Measurements from ENCODE around the gene CPNE1.

Gene CPNE1

GRCh38 chr20:35702824-35703695 is 38.4 kb upstream of the CPNE1 start:
- no peak for DNase-seq (ENCODE audit: low read depth in 1 of 2, low spot score in 1 of 2)
- H3K27me3 ChIP-seq (ENCODE audit: insufficient read depth, poor library complexity, severe bottlenecking), result no peaks in the 10 kb centered on the region
- TF ChIP-seq POLR2AphosphoS5 (IDR thresholded peaks at IDR 0.05; ENCODE audit: low read depth) (no peak; the same call in 1 of the 2 replicates), CTCF (IDR thresholded peaks at IDR 0.05; ENCODE audit: insufficient read depth, low read length) (no peak), SPI1 (IDR thresholded peaks at IDR 0.05; ENCODE audit: borderline replicate concordance, low read depth) (no peak), REST (IDR thresholded peaks at IDR 0.05; ENCODE audit: insufficient replicate concordance, low read depth) (no peak), GABPA (IDR thresholded peaks at IDR 0.05; ENCODE audit: low read depth) (no peak)
- no peak overlapping the region for H3K27ac ChIP-seq (replicated peaks)
- no peak overlapping the region for H3K4me3 ChIP-seq (replicated peaks; ENCODE audit: insufficient read depth, low read length)

- Histone ChIP-seq H3K4me3 (replicated peaks; ENCODE audit: insufficient read depth, low read length) (no peak overlapping the region), H3K27me3 (ENCODE audit: insufficient read depth, poor library complexity, severe bottlenecking) (no peaks in the 10 kb centered on the region), H3K27ac (replicated peaks) (no peak overlapping the region)
- TF ChIP-seq POLR2AphosphoS5 (IDR thresholded peaks at IDR 0.05; ENCODE audit: low read depth) (no peak; the same call in 1 of the 2 replicates), SPI1 (IDR thresholded peaks at IDR 0.05; ENCODE audit: borderline replicate concordance, low read depth) (no peak), REST (IDR thresholded peaks at IDR 0.05; ENCODE audit: insufficient replicate concordance, low read depth) (no peak), GABPA (IDR thresholded peaks at IDR 0.05; ENCODE audit: low read depth) (no peak), CTCF (IDR thresholded peaks at IDR 0.05; ENCODE audit: insufficient read depth, low read length) (no peak)
- no peak for DNase-seq (ENCODE audit: low read depth in 1 of 2, low spot score in 1 of 2)
Measured at GRCh38 chr20:35702051-35702823, 37.5 kb upstream of the CPNE1 start.

- H3K4me3 ChIP-seq (replicated peaks; ENCODE audit: insufficient read depth, low read length), result peak overlapping the region; percentile 96
- TF ChIP-seq REST (IDR thresholded peaks at IDR 0.05; ENCODE audit: insufficient replicate concordance, low read depth), result no peak
- TF ChIP-seq POLR2AphosphoS5 (IDR thresholded peaks at IDR 0.05; ENCODE audit: low read depth), result no peak
- no peak for TF ChIP-seq CTCF (IDR thresholded peaks at IDR 0.05; ENCODE audit: insufficient read depth, low read length)
- no peak for TF ChIP-seq SPI1 (IDR thresholded peaks at IDR 0.05; ENCODE audit: borderline replicate concordance, low read depth)
- no peak for TF ChIP-seq GABPA (IDR thresholded peaks at IDR 0.05; ENCODE audit: low read depth)
- no peaks in the 10 kb centered on the region for H3K27me3 ChIP-seq (ENCODE audit: insufficient read depth, poor library complexity, severe bottlenecking)
- H3K27ac ChIP-seq (replicated peaks), result peak overlapping the region; percentile 83; the same call in 1 of the 2 replicates
- DNase-seq (ENCODE audit: low read depth in 1 of 2, low spot score in 1 of 2), result no peak
Measured at GRCh38 chr20:35700625-35701148, 36.0 kb upstream of the CPNE1 start.

Measured in HL-60 (cell line).